GM12878 (cell line): ENCODE measurements around the gene MT3. TPM values are rescaled to one million over a fixed set of nuclear protein-coding genes. Genes with fewer than 3 reads are reported as not detected.

ENCODE experiments used
- BCL11A ChIP-seq: IDR thresholded peaks from 2 replicates; pipeline ENCODE4 v1.6.1; 2011; ENCODE audit warnings: low read depth, low read length
- CHD2 ChIP-seq: IDR thresholded peaks from 2 replicates; pipeline ENCODE4 v1.6.1; 2011; ENCODE audit warnings: low read depth, low read length, improper control_type of control experiment, borderline replicate concordance
- CTCF ChIP-seq, 3 experiments: IDR thresholded peaks in 2 of 3; conservative IDR thresholded peaks in 1 of 3; 2 replicates each; pipeline ENCODE4 v1.5.1; 2011; ENCODE audit warnings: low read depth in 3 of 3, low read length in 3 of 3, mild to moderate bottlenecking in 3 of 3, control low read depth in 2 of 3, moderate library complexity in 2 of 3, inconsistent platforms in 1 of 3, mixed read lengths in 1 of 3; ENCODE audit not compliant: control insufficient read depth in 2 of 3, insufficient read depth in 1 of 3; ENCODE audit errors: extremely low read depth in 1 of 3
- HDAC2 ChIP-seq: fragments of 200-600 bp; sonication (generic); IDR thresholded peaks from 2 replicates; pipeline ENCODE4 v1.6.1; 2017
- IRF4 ChIP-seq: IDR thresholded peaks from 2 replicates; pipeline ENCODE4 v1.6.1; 2011; ENCODE audit warnings: low read depth, low read length
- MEF2B ChIP-seq: fragments of 450-650 bp; IDR thresholded peaks from 2 replicates; pipeline ENCODE4 v1.6.1; 2018; ENCODE audit warnings: mild to moderate bottlenecking, moderate library complexity; ENCODE audit not compliant: partially characterized antibody, poor library complexity, severe bottlenecking
- NFYB ChIP-seq: IDR thresholded peaks from 2 replicates; pipeline ENCODE4 v1.6.1; 2011; ENCODE audit warnings: low read depth, mild to moderate bottlenecking, low read length, improper control_type of control experiment, moderate library complexity; ENCODE audit not compliant: insufficient read depth
- PML ChIP-seq: IDR thresholded peaks from 2 replicates; pipeline ENCODE4 v1.6.1; 2012; ENCODE audit warnings: low read length, inconsistent platforms
- POU2F2 ChIP-seq: IDR thresholded peaks from 3 replicates; pipeline ENCODE4 v1.6.1; 2011; ENCODE audit warnings: low read depth, mild to moderate bottlenecking, low read length, borderline replicate concordance
- REST ChIP-seq: IDR thresholded peaks from 2 replicates; pipeline ENCODE4 v1.6.1; 2012; ENCODE audit warnings: mild to moderate bottlenecking, low read depth, low read length
- SIN3A ChIP-seq: IDR thresholded peaks from 2 replicates; pipeline ENCODE4 v1.6.1; 2012; ENCODE audit warnings: low read depth, low read length, improper control_type of control experiment
- SMC3 ChIP-seq: IDR thresholded peaks from 2 replicates; pipeline ENCODE4 v1.6.1; 2011; ENCODE audit warnings: low read length, improper control_type of control experiment, borderline replicate concordance
- SP1 ChIP-seq: IDR thresholded peaks from one replicate; pipeline ENCODE4 v1.6.1; 2011; ENCODE audit warnings: low read depth, low read length
- SPI1 ChIP-seq: IDR thresholded peaks from 2 replicates; pipeline ENCODE4 v1.6.1; 2011; ENCODE audit warnings: low read depth, mild to moderate bottlenecking, low read length, moderate library complexity, borderline replicate concordance; ENCODE audit not compliant: insufficient read depth
- SUPT20H ChIP-seq: IDR thresholded peaks from 2 replicates; pipeline ENCODE4 v1.6.1; 2011; ENCODE audit warnings: low read depth, mild to moderate bottlenecking, low read length, moderate library complexity, borderline replicate concordance; ENCODE audit not compliant: control insufficient read depth
- WRNIP1 ChIP-seq: IDR thresholded peaks from 2 replicates; pipeline ENCODE4 v1.6.1; 2011; ENCODE audit warnings: low read depth, low read length, improper control_type of control experiment, borderline replicate concordance
- YBX1 ChIP-seq: fragments of 450-650 bp; IDR thresholded peaks from 2 replicates; pipeline ENCODE4 v1.6.1; 2016; ENCODE audit warnings: antibody characterized with exemption
- ZBTB11 ChIP-seq: fragments of 450-650 bp; formaldehyde crosslinking; IDR thresholded peaks from 2 replicates; pipeline ENCODE4 v1.5.0; 2022; ENCODE audit warnings: mild to moderate bottlenecking, missing genetic modification characterization
- polyA plus RNA-seq, 11 experiments: library from polyadenylated mRNA; depleted of rRNA in 4 of 11; unstranded in 6 of 11; stranded (reverse) in 5 of 11; fragments of >200 nt; fragmentation: Nextera tagmentation in 4 of 11; fragmentation: Illumina TruSeq in 1 of 11; extraction: Ambion mirVana in 4 of 11; extraction: Trizol in 1 of 11; gene quantifications; 1 replicate in 1 of 11; 2 replicates in 10 of 11; pipeline versions ENCODE4 v1.2.1 to v1.2.3, GENCODE V29; 2011 to 2016; ENCODE audit warnings: inconsistent platforms in 2 of 11, missing spikeins in 2 of 11, low read depth in 1 of 11
- total RNA-seq, 4 experiments: library from RNA; depleted of rRNA in 3 of 4; stranded (reverse); fragments of >200 nt in 3 of 4; fragmentation: Illumina TruSeq in 1 of 4; extraction: Trizol in 1 of 4; gene quantifications; 2 replicates each; pipeline versions ENCODE4 v1.2.1 to v1.2.3, GENCODE V29; 2013 to 2021
- TF ChIP-seq, protein P1 (sequence below): IDR thresholded peaks from 2 replicates; pipeline ENCODE4 v1.6.1; 2011; ENCODE audit warnings: low read depth, mild to moderate bottlenecking, low read length, moderate library complexity, borderline replicate concordance; ENCODE audit errors: extremely low read depth

The MT3 gene
- total and polyA plus RNA-seq, 10 of the 15 experiments (the other 5 are each of a cell fraction or from before 2014, with no cell fraction given) = 0.41 TPM; not detected in 9

DNA sequence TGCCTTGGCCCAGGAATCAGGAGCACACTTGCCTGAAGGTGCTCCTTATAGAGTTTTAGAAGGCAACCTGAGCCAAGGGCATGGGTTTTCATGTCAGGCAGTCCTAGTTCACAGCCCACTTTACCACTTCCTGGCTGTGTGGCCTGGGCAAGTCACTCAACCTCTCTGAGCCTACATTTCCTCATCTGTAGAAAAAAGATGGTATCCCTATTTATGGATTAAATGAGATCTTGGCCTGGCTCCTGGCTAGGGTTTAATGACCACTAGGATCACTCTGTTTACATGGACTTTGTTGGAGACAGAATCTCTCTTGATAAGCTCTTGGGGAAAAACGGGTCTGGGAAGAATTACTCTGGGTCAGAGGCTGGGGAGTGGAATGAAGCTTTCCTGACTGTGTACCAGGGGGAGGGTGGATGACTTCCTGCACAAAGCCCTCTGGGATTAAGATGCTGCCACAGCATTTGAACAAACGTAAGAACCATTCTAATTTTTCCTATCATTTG, 21.3 kb downstream of the MT3 start (continued):
- TF ChIP-seq PML = no peak
- TF ChIP-seq WRNIP1 = no peak
- TF ChIP-seq SP1 = no peak
- no peak for TF ChIP-seq SIN3A
- no peak for TF ChIP-seq SUPT20H
- TF ChIP-seq, protein P1, sequence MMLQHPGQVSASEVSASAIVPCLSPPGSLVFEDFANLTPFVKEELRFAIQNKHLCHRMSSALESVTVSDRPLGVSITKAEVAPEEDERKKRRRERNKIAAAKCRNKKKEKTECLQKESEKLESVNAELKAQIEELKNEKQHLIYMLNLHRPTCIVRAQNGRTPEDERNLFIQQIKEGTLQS = no peak
- TF ChIP-seq SMC3 = no peak
- TF ChIP-seq BCL11A = no peak
- no peak for TF ChIP-seq CTCF (IDR thresholded peaks at IDR 0.05 in 2 of 3, conservative IDR thresholded peaks at IDR 0.05 in 1 of 3; ENCODE audit: control insufficient read depth in 2 of 3, extremely low read depth in 1 of 3, insufficient read depth in 1 of 3, low read depth in 3 of 3, low read length in 3 of 3)
- TF ChIP-seq POU2F2 = no peak
- TF ChIP-seq YBX1 = no peak
- TF ChIP-seq CHD2 = no peak
- TF ChIP-seq REST = no peak
- TF ChIP-seq IRF4 = no peak
- no peak for TF ChIP-seq NFYB
- TF ChIP-seq MEF2B = no peak
- TF ChIP-seq ZBTB11 (CRISPR knock-in tag) = no peak
- TF ChIP-seq HDAC2 = no peak
- no peak for TF ChIP-seq SPI1
